ENCODE data around the gene DDX6. TPM values are rescaled to one million over a fixed set of nuclear protein-coding genes. Genes with fewer than 3 reads are reported as not detected.
"Not testable (repeated sequence)": the region's sequence is repeated elsewhere in the genome, so short reads cannot be mapped to it uniquely, and the experiment has no call there.

Gene DDX6
- total RNA-seq, 5 donors from 2014 or later (not counting 1 experiment from before 2014, with no cell fraction given), result 220 to 312 (median 244) TPM

- no peak overlapping the region for H3K4me3 ChIP-seq (ENCODE audit: control insufficient read depth in 1 of 2, extremely low read depth in 1 of 2, low read length in 1 of 2)
- peaks cover 54% of the 10 kb centered on the region for H3K36me3 Mint-ChIP-seq
- CTCF ChIA-PET, result interaction anchor here in 1 of 2 donors (1.4 kb wide), 1 partner anchor 9 kb away, joined by 4 read pairs; no protein-coding TSS in a partner anchor
- peak overlapping the region; percentile 35 to 52 (median 42) for H3K4me3 Mint-ChIP-seq
- peak overlapping the region; percentile 75 to 80 for H3K27ac Mint-ChIP-seq
- H3K27ac ChIP-seq (ENCODE audit: low read length), result no peak overlapping the region
- DNase-seq (no peak), ATAC-seq (replicated peaks in 1 of 4) (no peak)
- no peaks in the 10 kb centered on the region for H3K27me3 ChIP-seq (replicated peaks in 1 of 2; ENCODE audit: control insufficient read depth in 2 of 2, extremely low read depth in 1 of 2, insufficient read depth in 2 of 2, low read length in 1 of 2)
- H3K4me1 ChIP-seq (ENCODE audit: control insufficient read depth in 1 of 2, extremely low read depth in 1 of 2, insufficient read depth in 2 of 2, low read length in 2 of 2), result peaks cover 39 to 60% of the 10 kb centered on the region in 2 experiments
- H3K9me3 Mint-ChIP-seq, result no peaks in the 10 kb centered on the region
- POLR2A ChIA-PET, result interaction anchor here in 1 of 2 donors (0.5 kb wide), 2 partner anchors 16 to 211 kb away, joined by 5 to 6 read pairs; no protein-coding TSS in a partner anchor
- peaks cover 10 to 84% of the 10 kb centered on the region in 2 donors for H3K36me3 ChIP-seq (ENCODE audit: control insufficient read depth in 2 of 2, extremely low read depth in 1 of 2, insufficient read depth in 1 of 2, low read length in 1 of 2)
- peaks cover 85 to 94% (median 93%) of the 10 kb centered on the region in 3 donors for H3K4me1 Mint-ChIP-seq
- 100% methylated on average over 1 of the region's 4 CpGs for WGBS (ENCODE audit: insufficient coverage)
- H3K27me3 Mint-ChIP-seq, result no peaks in the 10 kb centered on the region
- no peaks in the 10 kb centered on the region for H3K9me3 ChIP-seq
Measured at GRCh38 chr11:118771547-118772288, 19.2 kb downstream of the DDX6 start.

DNA sequence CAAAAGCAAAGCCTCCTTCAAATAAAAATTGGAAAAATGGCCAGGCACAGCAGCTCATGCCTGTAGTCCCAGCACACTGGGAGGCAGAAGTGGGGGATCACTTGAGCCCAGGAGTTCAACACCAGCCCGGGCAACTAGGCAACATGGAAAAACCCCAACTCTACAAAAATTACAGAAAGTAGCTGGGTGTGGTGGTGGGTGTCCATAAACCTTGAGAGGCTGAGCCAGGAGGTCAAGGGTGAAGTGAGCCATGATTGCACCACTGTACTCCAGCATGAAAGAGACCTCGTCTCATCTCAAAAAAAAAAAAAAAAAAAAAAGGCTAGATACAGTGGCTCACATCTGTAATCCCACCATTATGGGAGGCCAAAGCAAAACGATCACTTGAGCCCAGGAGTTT, 22.3 kb downstream of the DDX6 start:
- Mint-ChIP-seq H3K9me3 (no peaks in the 10 kb centered on the region), H3K27ac (peak overlapping the region; percentile 48 to 53), H3K27me3 (no peaks in the 10 kb centered on the region), H3K36me3 (peaks cover 42% of the 10 kb centered on the region), H3K4me3 (peak overlapping the region in 2 of 3 donors; percentile 2 to 22), H3K4me1 (peaks cover 69 to 72% (median 71%) of the 10 kb centered on the region in 3 donors)
- peaks cover 29 to 39% of the 10 kb centered on the region in 2 experiments for H3K4me1 ChIP-seq (ENCODE audit: control insufficient read depth in 1 of 2, extremely low read depth in 1 of 2, insufficient read depth in 2 of 2, low read length in 2 of 2)
- ChIA-PET CTCF (interaction anchor here (0.5 to 1.4 kb wide), 3 partner anchors 14 to 79 kb away, joined by 3 to 12 read pairs (median 5); no protein-coding TSS in a partner anchor), POLR2A (interaction anchor here in 1 of 2 donors (0.6 to 0.7 kb wide), 2 partner anchors 37 to 123 kb away, joined by 5 to 10 read pairs; no protein-coding TSS in a partner anchor)
- peaks cover 17 to 75% of the 10 kb centered on the region in 2 donors for H3K36me3 ChIP-seq (ENCODE audit: control insufficient read depth in 2 of 2, extremely low read depth in 1 of 2, insufficient read depth in 1 of 2, low read length in 1 of 2)
- no peak overlapping the region for H3K4me3 ChIP-seq (ENCODE audit: control insufficient read depth in 1 of 2, extremely low read depth in 1 of 2, low read length in 1 of 2)
- WGBS (ENCODE audit: insufficient coverage), result no CpG with 5 or more reads among the region's 3 CpGs
- DNase-seq (no peak), ATAC-seq (replicated peaks in 1 of 4) (no peak)
- no peaks in the 10 kb centered on the region for H3K9me3 ChIP-seq
- H3K27me3 ChIP-seq (replicated peaks in 1 of 2; ENCODE audit: control insufficient read depth in 2 of 2, extremely low read depth in 1 of 2, insufficient read depth in 2 of 2, low read length in 1 of 2), result no peaks in the 10 kb centered on the region
- no peak overlapping the region for H3K27ac ChIP-seq (ENCODE audit: low read length)

- Histone ChIP-seq H3K27ac (ENCODE audit: low read length) (no peak overlapping the region), H3K4me3 (ENCODE audit: control insufficient read depth in 1 of 2, extremely low read depth in 1 of 2, low read length in 1 of 2) (no peak overlapping the region), H3K9me3 (no peaks in the 10 kb centered on the region), H3K36me3 (ENCODE audit: control insufficient read depth in 2 of 2, extremely low read depth in 1 of 2, insufficient read depth in 1 of 2, low read length in 1 of 2) (peaks cover 17 to 75% of the 10 kb centered on the region in 2 donors), H3K4me1 (ENCODE audit: control insufficient read depth in 1 of 2, extremely low read depth in 1 of 2, insufficient read depth in 2 of 2, low read length in 2 of 2) (peaks cover 6 to 28% of the 10 kb centered on the region in 2 experiments), H3K27me3 (replicated peaks in 1 of 2; ENCODE audit: control insufficient read depth in 2 of 2, extremely low read depth in 1 of 2, insufficient read depth in 2 of 2, low read length in 1 of 2) (no peaks in the 10 kb centered on the region)
- WGBS (ENCODE audit: insufficient coverage), result 100% methylated on average over 2 of the region's 4 CpGs
- ATAC-seq (replicated peaks in 1 of 4), result no peak
- no peaks in the 10 kb centered on the region for H3K27me3 Mint-ChIP-seq
- CTCF ChIA-PET, result interaction anchor here in 1 of 2 donors (0.6 kb wide), 1 partner anchor 13 kb away, joined by 7 read pairs; no protein-coding TSS in a partner anchor
- POLR2A ChIA-PET, result interaction anchor here in 1 of 2 donors (0.6 kb wide), 1 partner anchor 82 kb away, joined by 3 read pairs; no protein-coding TSS in a partner anchor
- H3K36me3 Mint-ChIP-seq, result peaks cover 38% of the 10 kb centered on the region
- DNase-seq, result no peak
- no peak overlapping the region for H3K27ac Mint-ChIP-seq
- no peak overlapping the region for H3K4me3 Mint-ChIP-seq
- no peaks in the 10 kb centered on the region for H3K9me3 Mint-ChIP-seq
- peaks cover 48 to 54% (median 51%) of the 10 kb centered on the region in 3 donors for H3K4me1 Mint-ChIP-seq
Measured at GRCh38 chr11:118766035-118766434, 24.9 kb downstream of the DDX6 start.

DNA sequence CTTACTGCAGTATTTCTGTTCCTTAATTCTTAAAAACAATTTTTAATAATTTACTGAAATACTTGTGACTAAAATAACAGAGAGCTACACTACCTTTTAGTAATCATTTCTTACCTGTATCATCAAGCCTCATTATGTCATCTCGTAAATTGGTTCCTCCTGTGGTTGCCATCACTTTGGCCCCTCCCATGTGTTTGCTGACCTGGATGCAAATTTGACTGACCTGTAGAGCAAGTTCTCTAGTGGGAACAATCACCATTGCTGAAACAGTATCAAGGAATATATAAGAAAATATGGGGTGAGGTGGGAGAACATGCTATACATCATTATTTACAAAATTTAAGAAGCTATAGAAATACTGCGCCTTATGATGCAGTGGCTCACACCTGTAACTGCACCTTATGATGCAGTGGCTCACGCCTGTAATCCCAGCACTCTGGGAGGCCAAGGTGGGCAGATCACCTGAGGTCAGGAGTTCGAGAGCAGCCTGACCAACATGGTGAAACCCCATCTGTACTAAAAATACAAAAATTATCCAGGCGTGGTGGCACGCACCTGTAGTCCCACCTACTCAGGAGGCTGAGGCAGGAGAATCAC, 25.8 kb downstream of the DDX6 start:
- H3K27me3 Mint-ChIP-seq; H3K27me3 ChIP-seq (replicated peaks in 1 of 2; ENCODE audit: control insufficient read depth in 2 of 2, extremely low read depth in 1 of 2, insufficient read depth in 2 of 2, low read length in 1 of 2); POLR2A ChIA-PET; H3K4me3 ChIP-seq (ENCODE audit: control insufficient read depth in 1 of 2, extremely low read depth in 1 of 2, low read length in 1 of 2); H3K9me3 Mint-ChIP-seq; H3K9me3 ChIP-seq; ATAC-seq (replicated peaks in 1 of 4); DNase-seq; H3K27ac ChIP-seq (ENCODE audit: low read length); H3K4me3 Mint-ChIP-seq; H3K27ac Mint-ChIP-seq: not testable (repeated sequence)
- peaks cover 34% of the 10 kb centered on the region for H3K36me3 Mint-ChIP-seq
- H3K4me1 Mint-ChIP-seq, result peaks cover 40 to 46% (median 44%) of the 10 kb centered on the region in 3 donors
- Histone ChIP-seq H3K36me3 (ENCODE audit: control insufficient read depth in 2 of 2, extremely low read depth in 1 of 2, insufficient read depth in 1 of 2, low read length in 1 of 2) (peaks cover 13 to 77% of the 10 kb centered on the region in 2 donors), H3K4me1 (ENCODE audit: control insufficient read depth in 1 of 2, extremely low read depth in 1 of 2, insufficient read depth in 2 of 2, low read length in 2 of 2) (peaks cover 5 to 22% of the 10 kb centered on the region in 2 experiments)
- CTCF ChIA-PET, result interaction anchor here (0.6 to 1.2 kb wide), 5 partner anchors 24 to 175 kb away, joined by 3 to 6 read pairs (median 4); no protein-coding TSS in a partner anchor
- 88% methylated on average over 1 of the region's 6 CpGs for WGBS (ENCODE audit: insufficient coverage)

DNA sequence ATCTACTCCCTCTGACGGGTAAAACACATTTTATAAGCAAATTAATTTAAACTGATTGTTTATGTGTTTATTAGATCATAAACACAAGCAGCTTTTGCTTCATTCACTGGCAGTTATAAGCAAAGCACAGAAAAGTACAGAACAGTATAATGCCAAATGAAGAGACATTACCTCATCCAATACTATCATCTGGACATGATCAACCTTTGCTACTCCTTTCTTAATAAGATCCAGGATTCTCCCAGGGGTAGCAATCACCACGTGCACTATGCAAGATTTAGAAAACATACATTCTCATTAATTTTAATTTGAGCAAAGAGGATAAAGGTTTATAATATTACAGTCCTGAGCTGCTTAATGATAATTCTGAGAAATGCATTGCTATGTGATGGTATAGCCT, 27.9 kb downstream of the DDX6 start:
- Mint-ChIP-seq H3K4me1 (peaks cover 23 to 25% (median 24%) of the 10 kb centered on the region in 3 donors), H3K27me3 (no peaks in the 10 kb centered on the region), H3K4me3 (no peak overlapping the region), H3K27ac (no peak overlapping the region), H3K36me3 (peaks cover 38% of the 10 kb centered on the region), H3K9me3 (no peaks in the 10 kb centered on the region)
- ATAC-seq (replicated peaks in 1 of 4) (no peak), DNase-seq (no peak)
- Histone ChIP-seq H3K36me3 (ENCODE audit: control insufficient read depth in 2 of 2, extremely low read depth in 1 of 2, insufficient read depth in 1 of 2, low read length in 1 of 2) (peaks cover 15 to 86% of the 10 kb centered on the region in 2 donors), H3K27ac (ENCODE audit: low read length) (no peak overlapping the region), H3K4me3 (ENCODE audit: control insufficient read depth in 1 of 2, extremely low read depth in 1 of 2, low read length in 1 of 2) (no peak overlapping the region), H3K9me3 (no peaks in the 10 kb centered on the region), H3K4me1 (ENCODE audit: control insufficient read depth in 1 of 2, extremely low read depth in 1 of 2, insufficient read depth in 2 of 2, low read length in 2 of 2) (peaks cover 2 to 10% of the 10 kb centered on the region in 2 experiments), H3K27me3 (replicated peaks in 1 of 2; ENCODE audit: control insufficient read depth in 2 of 2, extremely low read depth in 1 of 2, insufficient read depth in 2 of 2, low read length in 1 of 2) (no peaks in the 10 kb centered on the region)
- no CpG with 5 or more reads among the region's 2 CpGs for WGBS (ENCODE audit: insufficient coverage)
- ChIA-PET CTCF (interaction anchor here in 1 of 2 donors (0.6 kb wide), 1 partner anchor 179 kb away, joined by 7 read pairs; no protein-coding TSS in a partner anchor), POLR2A (no interaction called here)

- not testable (repeated sequence) for H3K4me3 ChIP-seq (ENCODE audit: control insufficient read depth in 1 of 2, extremely low read depth in 1 of 2, low read length in 1 of 2); ATAC-seq (replicated peaks in 1 of 4); H3K4me3 Mint-ChIP-seq; H3K9me3 ChIP-seq; H3K4me1 ChIP-seq (ENCODE audit: control insufficient read depth in 1 of 2, extremely low read depth in 1 of 2, insufficient read depth in 2 of 2, low read length in 2 of 2); H3K9me3 Mint-ChIP-seq; H3K27me3 Mint-ChIP-seq; H3K27ac Mint-ChIP-seq; DNase-seq; H3K27me3 ChIP-seq (replicated peaks in 1 of 2; ENCODE audit: control insufficient read depth in 2 of 2, extremely low read depth in 1 of 2, insufficient read depth in 2 of 2, low read length in 1 of 2); H3K27ac ChIP-seq (ENCODE audit: low read length)
- 100% methylated on average over 1 of the region's 10 CpGs for whole genome bisulfite sequencing (ENCODE audit: insufficient coverage)
- peaks cover 40% of the 10 kb centered on the region for H3K36me3 Mint-ChIP-seq
- H3K4me1 Mint-ChIP-seq, result peaks cover 20 to 21% (median 21%) of the 10 kb centered on the region in 3 donors
- CTCF ChIA-PET, result interaction anchor here (0.6 to 0.7 kb wide), 2 partner anchors 9 kb away, joined by 3 to 8 read pairs; no protein-coding TSS in a partner anchor
- H3K36me3 ChIP-seq (ENCODE audit: control insufficient read depth in 2 of 2, extremely low read depth in 1 of 2, insufficient read depth in 1 of 2, low read length in 1 of 2), result peaks cover 13 to 86% of the 10 kb centered on the region in 2 donors
- POLR2A ChIA-PET, result interaction anchor here in 1 of 2 donors (0.6 to 0.7 kb wide), 2 partner anchors 27 to 1723 kb away, joined by 3 to 12 read pairs; no protein-coding TSS in a partner anchor
Measured at GRCh38 chr11:118761981-118762380, 29.0 kb downstream of the DDX6 start.
